ENCODE measurements around the gene CDK8.

The CDK8 gene

GRCh38 chr13:26295812-26296211, 41.9 kb downstream of the CDK8 start:
- Histone ChIP-seq H3K4me1 (ENCODE audit: control insufficient read depth, insufficient read depth, low read depth, low read length) (peaks cover 3% of the 10 kb centered on the region), H3K4me2 (ENCODE audit: low read length, poor library complexity, severe bottlenecking) (no peak overlapping the region), H4K91ac (ENCODE audit: low read length) (no peak overlapping the region), H2AK5ac (ENCODE audit: low read length, severe bottlenecking) (no peak overlapping the region), H3K36me3 (ENCODE audit: control insufficient read depth in 1 of 2, insufficient read depth in 2 of 2, low read depth in 1 of 2, low read length in 2 of 2) (no peaks in the 10 kb centered on the region), H2AFZ (ENCODE audit: low read depth, low read length) (no peak overlapping the region), H3K27ac (ENCODE audit: low read length, poor library complexity, severe bottlenecking) (no peak overlapping the region), H3K27me3 (ENCODE audit: control insufficient read depth in 1 of 2, insufficient read depth in 1 of 2, low read length in 2 of 2) (no peaks in the 10 kb centered on the region), H3K4me3 (ENCODE audit: insufficient read depth in 1 of 2, low read depth in 1 of 2, low read length in 2 of 2) (no peak overlapping the region), H3K18ac (ENCODE audit: low read depth in 1 of 2, low read length in 2 of 2) (no peak overlapping the region), H3K9me3 (ENCODE audit: control insufficient read depth, low read length) (no peaks in the 10 kb centered on the region), H2BK5ac (ENCODE audit: low read depth, low read length, poor library complexity, severe bottlenecking) (no peak overlapping the region), H2BK15ac (ENCODE audit: low read depth, poor library complexity, severe bottlenecking) (no peak overlapping the region), H3K9ac (ENCODE audit: low read length) (no peak overlapping the region), H2BK12ac (ENCODE audit: low read length in 2 of 2) (no peak overlapping the region), H3K4ac (ENCODE audit: low read depth in 1 of 2, low read length in 2 of 2) (no peak overlapping the region), H2BK120ac (ENCODE audit: low read depth, low read length) (no peak overlapping the region), H3K79me1 (replicated peaks; ENCODE audit: low read length, poor library complexity, severe bottlenecking) (peaks cover 28% of the 10 kb centered on the region), H4K8ac (ENCODE audit: low read length) (no peak overlapping the region), H3K14ac (ENCODE audit: low read length in 2 of 2) (no peak overlapping the region), H3K23ac (ENCODE audit: low read length in 2 of 2) (no peak overlapping the region)
- no peak for DNase-seq
- 95% methylated on average over 4 of the region's 6 CpGs for WGBS

GRCh38 chr13:26299168-26299750, 45.3 kb downstream of the CDK8 start:
- no peak overlapping the region for H2AFZ ChIP-seq (ENCODE audit: low read depth, low read length)
- H2BK5ac ChIP-seq (ENCODE audit: low read depth, low read length, poor library complexity, severe bottlenecking) = no peak overlapping the region
- no peaks in the 10 kb centered on the region for H3K27me3 ChIP-seq (ENCODE audit: control insufficient read depth in 1 of 2, insufficient read depth in 1 of 2, low read length in 2 of 2)
- no peaks in the 10 kb centered on the region for H3K36me3 ChIP-seq (ENCODE audit: control insufficient read depth in 1 of 2, insufficient read depth in 2 of 2, low read depth in 1 of 2, low read length in 2 of 2)
- H2BK120ac ChIP-seq (ENCODE audit: low read depth, low read length) = no peak overlapping the region
- H4K8ac ChIP-seq (ENCODE audit: low read length) = no peak overlapping the region
- no peak overlapping the region for H2BK15ac ChIP-seq (ENCODE audit: low read depth, poor library complexity, severe bottlenecking)
- H2BK12ac ChIP-seq (ENCODE audit: low read length in 2 of 2) = no peak overlapping the region
- no peaks in the 10 kb centered on the region for H3K9me3 ChIP-seq (ENCODE audit: control insufficient read depth, low read length)
- no peak overlapping the region for H3K18ac ChIP-seq (ENCODE audit: low read depth in 1 of 2, low read length in 2 of 2)
- WGBS = 93% methylated on average over 2 of the region's 4 CpGs
- no peak overlapping the region for H3K27ac ChIP-seq (ENCODE audit: low read length, poor library complexity, severe bottlenecking)
- peaks cover 34% of the 10 kb centered on the region for H3K79me1 ChIP-seq (replicated peaks; ENCODE audit: low read length, poor library complexity, severe bottlenecking)
- H3K9ac ChIP-seq (ENCODE audit: low read length) = no peak overlapping the region
- no peak overlapping the region for H4K91ac ChIP-seq (ENCODE audit: low read length)
- no peak overlapping the region for H3K4ac ChIP-seq (ENCODE audit: low read depth in 1 of 2, low read length in 2 of 2)
- H3K23ac ChIP-seq (ENCODE audit: low read length in 2 of 2) = no peak overlapping the region
- no peak overlapping the region for H3K4me2 ChIP-seq (ENCODE audit: low read length, poor library complexity, severe bottlenecking)
- H3K4me1 ChIP-seq (ENCODE audit: control insufficient read depth, insufficient read depth, low read depth, low read length) = peaks cover 4% of the 10 kb centered on the region
- no peak overlapping the region for H3K14ac ChIP-seq (ENCODE audit: low read length in 2 of 2)
- no peak overlapping the region for H2AK5ac ChIP-seq (ENCODE audit: low read length, severe bottlenecking)
- H3K4me3 ChIP-seq (ENCODE audit: insufficient read depth in 1 of 2, low read depth in 1 of 2, low read length in 2 of 2) = no peak overlapping the region
- no peak for DNase-seq

GRCh38 chr13:26300140-26300539, 46.2 kb downstream of the CDK8 start:
- Histone ChIP-seq H3K4me3 (ENCODE audit: insufficient read depth in 1 of 2, low read depth in 1 of 2, low read length in 2 of 2) (no peak overlapping the region), H3K14ac (ENCODE audit: low read length in 2 of 2) (no peak overlapping the region), H3K9me3 (ENCODE audit: control insufficient read depth, low read length) (no peaks in the 10 kb centered on the region), H3K18ac (ENCODE audit: low read depth in 1 of 2, low read length in 2 of 2) (no peak overlapping the region), H3K9ac (ENCODE audit: low read length) (no peak overlapping the region), H4K91ac (ENCODE audit: low read length) (no peak overlapping the region), H2BK15ac (ENCODE audit: low read depth, poor library complexity, severe bottlenecking) (no peak overlapping the region), H3K4me1 (ENCODE audit: control insufficient read depth, insufficient read depth, low read depth, low read length) (peaks cover 4% of the 10 kb centered on the region), H3K4me2 (ENCODE audit: low read length, poor library complexity, severe bottlenecking) (no peak overlapping the region), H3K27ac (ENCODE audit: low read length, poor library complexity, severe bottlenecking) (no peak overlapping the region), H2BK5ac (ENCODE audit: low read depth, low read length, poor library complexity, severe bottlenecking) (no peak overlapping the region), H3K36me3 (ENCODE audit: control insufficient read depth in 1 of 2, insufficient read depth in 2 of 2, low read depth in 1 of 2, low read length in 2 of 2) (no peaks in the 10 kb centered on the region), H3K4ac (ENCODE audit: low read depth in 1 of 2, low read length in 2 of 2) (no peak overlapping the region), H3K27me3 (ENCODE audit: control insufficient read depth in 1 of 2, insufficient read depth in 1 of 2, low read length in 2 of 2) (no peaks in the 10 kb centered on the region), H4K8ac (ENCODE audit: low read length) (no peak overlapping the region), H2BK120ac (ENCODE audit: low read depth, low read length) (no peak overlapping the region), H2AK5ac (ENCODE audit: low read length, severe bottlenecking) (no peak overlapping the region), H3K23ac (ENCODE audit: low read length in 2 of 2) (no peak overlapping the region), H2BK12ac (ENCODE audit: low read length in 2 of 2) (no peak overlapping the region), H2AFZ (ENCODE audit: low read depth, low read length) (no peak overlapping the region), H3K79me1 (replicated peaks; ENCODE audit: low read length, poor library complexity, severe bottlenecking) (peaks cover 31% of the 10 kb centered on the region)
- WGBS = 0% methylated on average over 2 of the region's 6 CpGs
- DNase-seq = peak; percentile 66

- no CpG with 5 or more reads among the region's 1 CpG for WGBS
Observed at GRCh38 chr13:26305676-26306075, 51.7 kb downstream of the CDK8 start.

More at GRCh38 chr13:26305676-26306075, 51.7 kb downstream of the CDK8 start:
- Histone ChIP-seq H3K36me3 (ENCODE audit: control insufficient read depth in 1 of 2, insufficient read depth in 2 of 2, low read depth in 1 of 2, low read length in 2 of 2) (no peaks in the 10 kb centered on the region), H2BK5ac (ENCODE audit: low read depth, low read length, poor library complexity, severe bottlenecking) (no peak overlapping the region), H2BK120ac (ENCODE audit: low read depth, low read length) (no peak overlapping the region), H3K4me2 (ENCODE audit: low read length, poor library complexity, severe bottlenecking) (no peak overlapping the region), H2AFZ (ENCODE audit: low read depth, low read length) (no peak overlapping the region), H3K18ac (ENCODE audit: low read depth in 1 of 2, low read length in 2 of 2) (no peak overlapping the region), H3K4me1 (ENCODE audit: control insufficient read depth, insufficient read depth, low read depth, low read length) (peaks cover 1% of the 10 kb centered on the region), H4K91ac (ENCODE audit: low read length) (no peak overlapping the region), H4K8ac (ENCODE audit: low read length) (no peak overlapping the region), H3K9me3 (ENCODE audit: control insufficient read depth, low read length) (no peaks in the 10 kb centered on the region), H3K9ac (ENCODE audit: low read length) (no peak overlapping the region), H3K14ac (ENCODE audit: low read length in 2 of 2) (no peak overlapping the region), H3K23ac (ENCODE audit: low read length in 2 of 2) (no peak overlapping the region), H3K79me1 (replicated peaks; ENCODE audit: low read length, poor library complexity, severe bottlenecking) (peaks cover 21% of the 10 kb centered on the region), H3K27ac (ENCODE audit: low read length, poor library complexity, severe bottlenecking) (no peak overlapping the region), H2BK15ac (ENCODE audit: low read depth, poor library complexity, severe bottlenecking) (no peak overlapping the region), H2BK12ac (ENCODE audit: low read length in 2 of 2) (no peak overlapping the region), H2AK5ac (ENCODE audit: low read length, severe bottlenecking) (no peak overlapping the region), H3K4me3 (ENCODE audit: insufficient read depth in 1 of 2, low read depth in 1 of 2, low read length in 2 of 2) (no peak overlapping the region), H3K27me3 (ENCODE audit: control insufficient read depth in 1 of 2, insufficient read depth in 1 of 2, low read length in 2 of 2) (no peaks in the 10 kb centered on the region), H3K4ac (ENCODE audit: low read depth in 1 of 2, low read length in 2 of 2) (no peak overlapping the region)
- DNase-seq = no peak

Measured in mesenchymal stem cell (in vitro differentiated cells and primary cell).